WTC11 (cell line): ENCODE measurements around the gene ELAVL1. TPM values are rescaled to one million over a fixed set of nuclear protein-coding genes. Genes with fewer than 3 reads are reported as not detected.

Experiments
- ATAC-seq: fragments of 200-7000 bp; cut with Tn5 transposase; 2 replicates; pipeline ENCODE4 v1.10.0; 2021; ENCODE audit warnings: mild to moderate bottlenecking, moderate library complexity
- CTCF ChIA-PET: fragments of 300-600 bp; sonication (Branson Sonifier 250); formaldehyde crosslinking; loops from one replicate; lab custom pipeline; 2021; ENCODE audit warnings: antibody characterized with exemption; lab: Charles Lee
- POLR2A ChIA-PET: fragments of 350-600 bp; sonication (Branson Sonifier 250); formaldehyde crosslinking; loops from one replicate; lab custom pipeline; 2021; ENCODE audit warnings: antibody characterized with exemption; lab: Charles Lee
- DNase-seq: peaks from one replicate; pipeline ENCODE4 v3.0.0; 2021; ENCODE audit warnings: low spot score
- H3K27ac Mint-ChIP-seq: 2 replicates; pipeline ENCODE4 v1.8.0; 2021; ENCODE audit warnings: mixed read lengths
- H3K27me3 Mint-ChIP-seq: 2 replicates; pipeline ENCODE4 v1.8.0; 2021; ENCODE audit warnings: low read depth, mild to moderate bottlenecking, moderate library complexity, mixed read lengths
- H3K36me3 Mint-ChIP-seq: 2 replicates; pipeline ENCODE4 v1.8.0; 2021; ENCODE audit warnings: mixed read lengths
- H3K4me1 Mint-ChIP-seq: 2 replicates; pipeline ENCODE4 v1.8.0; 2022; ENCODE audit warnings: mixed read lengths
- H3K4me3 Mint-ChIP-seq: 2 replicates; pipeline ENCODE4 v1.8.0; 2021; ENCODE audit warnings: mild to moderate bottlenecking, moderate library complexity, mixed read lengths
- H3K9me3 Mint-ChIP-seq: 2 replicates; pipeline ENCODE4 v1.8.0; 2021; ENCODE audit warnings: mixed read lengths
- CBFB ChIP-seq: sonication (generic); formaldehyde crosslinking; IDR thresholded peaks from 2 replicates; pipeline ENCODE4 v1.8.1; 2022; ENCODE audit warnings: mild to moderate bottlenecking, low read depth, missing genetic modification reagents
- E2F1 ChIP-seq: sonication (generic); formaldehyde crosslinking; IDR thresholded peaks from 2 replicates; pipeline ENCODE4 v1.8.0; 2022; ENCODE audit warnings: mild to moderate bottlenecking, missing genetic modification reagents
- E2F5 ChIP-seq: sonication (generic); formaldehyde crosslinking; IDR thresholded peaks from 2 replicates; pipeline ENCODE4 v1.8.1; 2022; ENCODE audit warnings: mild to moderate bottlenecking, moderate library complexity, missing genetic modification reagents
- IRF1 ChIP-seq: sonication (generic); formaldehyde crosslinking; IDR thresholded peaks from 2 replicates; pipeline ENCODE4 v1.8.0; 2023; ENCODE audit warnings: missing genetic modification reagents
- IRF2 ChIP-seq: sonication (generic); formaldehyde crosslinking; IDR thresholded peaks from 2 replicates; pipeline ENCODE4 v1.8.0; 2022; ENCODE audit warnings: low read depth, missing genetic modification reagents, borderline replicate concordance
- JUN ChIP-seq: sonication (generic); formaldehyde crosslinking; IDR thresholded peaks from 2 replicates; pipeline ENCODE4 v1.8.0; 2023; ENCODE audit warnings: mild to moderate bottlenecking, missing genetic modification reagents
- NR1H2 ChIP-seq: sonication (generic); formaldehyde crosslinking; IDR thresholded peaks from 2 replicates; pipeline ENCODE4 v1.9.0; 2021; ENCODE audit warnings: mild to moderate bottlenecking, moderate library complexity, missing genetic modification reagents
- PRDM15 ChIP-seq: sonication (generic); formaldehyde crosslinking; IDR thresholded peaks from 2 replicates; pipeline ENCODE4 v1.8.0; 2022; ENCODE audit warnings: missing genetic modification reagents
- TCF7 ChIP-seq: sonication (generic); formaldehyde crosslinking; IDR thresholded peaks from 2 replicates; pipeline ENCODE4 v1.8.0; 2022; ENCODE audit warnings: mild to moderate bottlenecking, low read depth, missing genetic modification reagents, moderate library complexity
- ZMAT4 ChIP-seq: fragments of 250-450 bp; sonication (Bioruptor Pico); IDR thresholded peaks from 2 replicates; pipeline ENCODE4 v1.9.0; 2021; ENCODE audit warnings: mild to moderate bottlenecking
- ZNF281 ChIP-seq: sonication (generic); formaldehyde crosslinking; IDR thresholded peaks from 2 replicates; pipeline ENCODE4 v1.8.0; 2023; ENCODE audit warnings: mild to moderate bottlenecking, missing genetic modification reagents
- ZNF416 ChIP-seq: fragments of 250-450 bp; sonication (Bioruptor Pico); IDR thresholded peaks from 2 replicates; pipeline ENCODE4 v1.9.0; 2021; ENCODE audit warnings: mild to moderate bottlenecking, inconsistent platforms
- ZNF532 ChIP-seq: fragments of 250-450 bp; sonication (Bioruptor Pico); IDR thresholded peaks from 2 replicates; pipeline ENCODE4 v1.9.0; 2021; ENCODE audit warnings: mild to moderate bottlenecking, borderline replicate concordance
- ZNF671 ChIP-seq: fragments of 250-450 bp; sonication (Bioruptor Pico); IDR thresholded peaks from 2 replicates; pipeline ENCODE4 v1.8.0; 2021; ENCODE audit warnings: mild to moderate bottlenecking
- total RNA-seq: library from RNA; stranded (reverse); gene quantifications from 3 replicates; pipeline ENCODE4 v1.2.3, GENCODE V29; 2021

The ELAVL1 gene
- total RNA-seq, 1 experiment from 2014 or later, result 160 TPM

GRCh38 chr19:7992575-7992974 is 12.9 kb downstream of the ELAVL1 start:
- Mint-ChIP-seq H3K36me3 (peaks cover 41% of the 10 kb centered on the region), H3K27me3 (no peaks in the 10 kb centered on the region), H3K27ac (no peak overlapping the region), H3K4me3 (no peak overlapping the region), H3K4me1 (peaks cover 37% of the 10 kb centered on the region), H3K9me3 (no peaks in the 10 kb centered on the region)
- POLR2A ChIA-PET, result no interaction called here
- CTCF ChIA-PET, result interaction anchor here (1.1 to 4.1 kb wide), 2 partner anchors 10 to 48 kb away, joined by 4 to 16 read pairs; partner anchors contain the start of gene TIMM44
- DNase-seq, result no peak
- no peak for ATAC-seq
- TF ChIP-seq E2F5 (CRISPR knock-in tag), result no peak
- no peak for TF ChIP-seq IRF2 (CRISPR knock-in tag)
- TF ChIP-seq PRDM15 (CRISPR knock-in tag), result no peak
- no peak for TF ChIP-seq ZNF281
- no peak for TF ChIP-seq ZNF416 (CRISPR knock-in tag)
- no peak for TF ChIP-seq ZNF671 (CRISPR knock-in tag)
- TF ChIP-seq ZNF532 (CRISPR knock-in tag), result no peak

- DNase-seq (no peak), ATAC-seq (no peak)
- Mint-ChIP-seq H3K27me3 (no peaks in the 10 kb centered on the region), H3K27ac (peak overlapping the region; percentile 33), H3K9me3 (no peaks in the 10 kb centered on the region), H3K36me3 (peaks cover 60% of the 10 kb centered on the region), H3K4me3 (no peak overlapping the region), H3K4me1 (peaks cover 7% of the 10 kb centered on the region)
- CTCF ChIA-PET, result interaction anchor here (1.7 kb wide), 1 partner anchor 13 kb away, joined by 5 read pairs; no protein-coding TSS in a partner anchor
- POLR2A ChIA-PET, result no interaction called here
- TF ChIP-seq CBFB (CRISPR knock-in tag), result no peak
- no peak for TF ChIP-seq TCF7
- no peak for TF ChIP-seq JUN (CRISPR knock-in tag)
- TF ChIP-seq ZNF281, result no peak
- TF ChIP-seq ZNF671 (CRISPR knock-in tag), result no peak
- TF ChIP-seq ZMAT4 (CRISPR knock-in tag), result no peak
- TF ChIP-seq E2F1 (CRISPR knock-in tag), result no peak
- no peak for TF ChIP-seq NR1H2
- TF ChIP-seq IRF1, result no peak
Measured at GRCh38 chr19:7989071-7989575, 16.3 kb downstream of the ELAVL1 start.
